Measurements from ENCODE around the gene DNAI1. TPM values are rescaled to one million over a fixed set of nuclear protein-coding genes. Genes with fewer than 3 reads are reported as not detected.

The DNAI1 gene
- total RNA-seq, 1 experiment from 2014 or later = not detected

DNA sequence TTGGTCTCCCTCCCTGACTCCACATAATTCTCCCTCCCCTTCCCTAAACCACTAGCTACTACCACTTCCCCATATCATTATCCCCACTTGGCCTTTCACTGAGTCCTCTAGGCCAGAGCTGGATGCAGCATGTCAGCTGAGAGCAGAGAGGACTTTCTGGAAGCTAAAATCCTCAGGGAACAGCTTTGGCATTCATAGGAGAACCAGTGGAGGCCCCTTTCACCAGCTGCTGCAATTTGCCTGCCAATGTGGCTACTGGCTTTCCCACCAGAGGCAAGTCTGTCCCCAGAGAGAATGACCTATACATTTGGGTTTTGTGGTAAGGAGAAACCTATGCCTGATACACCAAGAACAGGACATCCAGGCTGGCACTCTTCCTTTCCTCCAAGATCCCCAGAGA is 14.6 kb upstream of the DNAI1 start:
- H3K9me3 ChIP-seq (ENCODE audit: low read length) = no peaks in the 10 kb centered on the region
- no peaks in the 10 kb centered on the region for H3K27me3 ChIP-seq (ENCODE audit: low read length)
- no peaks in the 10 kb centered on the region for H3K36me3 ChIP-seq (ENCODE audit: low read depth, low read length)
- H3K9ac ChIP-seq (ENCODE audit: low read length) = no peak overlapping the region
- no TSS peak for BruUV-seq (replicated peaks)
- ATAC-seq (no peak), DNase-seq (no peak)
- peaks cover 7% of the 10 kb centered on the region; the same call in 1 of the 2 replicates for H3K4me1 ChIP-seq (ENCODE audit: insufficient read depth, low read length)
- H3K4me2 ChIP-seq (ENCODE audit: low read length) = no peak overlapping the region
- peaks cover 16% of the 10 kb centered on the region; the same call in 1 of the 2 replicates for H3K79me2 ChIP-seq (ENCODE audit: low read length)
- H3F3A ChIP-seq (ENCODE audit: low read length, unreplicated experiment) = no peaks in the 10 kb centered on the region
- intact Hi-C loops (cut with micrococcal nuclease) = no loop called here
- no peak overlapping the region for H2AFZ ChIP-seq (ENCODE audit: low read length)
- POLR2A ChIA-PET (ENCODE audit: unreplicated experiment) = no interaction called here
- H4K20me1 ChIP-seq (ENCODE audit: low read length) = no peaks in the 10 kb centered on the region
- CTCF ChIA-PET = no interaction called here
- H3K4me3 ChIP-seq (ENCODE audit: low read length) = no peak overlapping the region
- TF ChIP-seq EZH2phosphoT487 (IDR thresholded peaks at IDR 0.05; ENCODE audit: borderline replicate concordance, low read length) = no peak
- TF ChIP-seq EZH2 (IDR thresholded peaks at IDR 0.05; ENCODE audit: low read length, unreplicated experiment) = no peak
- TF ChIP-seq, protein P1, sequence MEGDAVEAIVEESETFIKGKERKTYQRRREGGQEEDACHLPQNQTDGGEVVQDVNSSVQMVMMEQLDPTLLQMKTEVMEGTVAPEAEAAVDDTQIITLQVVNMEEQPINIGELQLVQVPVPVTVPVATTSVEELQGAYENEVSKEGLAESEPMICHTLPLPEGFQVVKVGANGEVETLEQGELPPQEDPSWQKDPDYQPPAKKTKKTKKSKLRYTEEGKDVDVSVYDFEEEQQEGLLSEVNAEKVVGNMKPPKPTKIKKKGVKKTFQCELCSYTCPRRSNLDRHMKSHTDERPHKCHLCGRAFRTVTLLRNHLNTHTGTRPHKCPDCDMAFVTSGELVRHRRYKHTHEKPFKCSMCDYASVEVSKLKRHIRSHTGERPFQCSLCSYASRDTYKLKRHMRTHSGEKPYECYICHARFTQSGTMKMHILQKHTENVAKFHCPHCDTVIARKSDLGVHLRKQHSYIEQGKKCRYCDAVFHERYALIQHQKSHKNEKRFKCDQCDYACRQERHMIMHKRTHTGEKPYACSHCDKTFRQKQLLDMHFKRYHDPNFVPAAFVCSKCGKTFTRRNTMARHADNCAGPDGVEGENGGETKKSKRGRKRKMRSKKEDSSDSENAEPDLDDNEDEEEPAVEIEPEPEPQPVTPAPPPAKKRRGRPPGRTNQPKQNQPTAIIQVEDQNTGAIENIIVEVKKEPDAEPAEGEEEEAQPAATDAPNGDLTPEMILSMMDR (conservative IDR thresholded peaks at IDR 0.05; ENCODE audit: low read depth, low read length) = no peak
- no peak overlapping the region for H3K27ac ChIP-seq (ENCODE audit: low read length)
- H3K9me2 ChIP-seq (replicated peaks; ENCODE audit: low read length) = no peaks in the 10 kb centered on the region

DNA sequence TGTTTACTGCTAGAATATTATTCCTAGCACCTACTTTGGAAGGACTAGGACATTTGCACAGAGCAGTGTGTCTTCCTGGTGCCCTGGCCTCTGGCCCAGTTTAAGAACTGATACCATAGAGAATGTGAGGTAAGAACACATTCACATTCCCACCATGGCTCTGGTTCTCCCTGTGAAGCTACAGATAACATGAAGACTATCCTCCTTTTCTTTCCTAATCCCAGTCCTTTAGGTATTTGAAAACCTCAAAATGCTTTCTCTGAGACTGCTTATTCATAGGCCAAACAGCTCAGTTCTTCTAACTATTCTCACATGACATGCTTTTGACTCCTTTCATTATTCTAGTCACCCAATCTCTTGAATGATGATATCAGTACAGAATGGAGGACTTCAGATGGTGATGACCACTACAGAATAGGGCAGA is 12.1 kb upstream of the DNAI1 start:
- no peak overlapping the region for H3K27ac ChIP-seq (ENCODE audit: low read length)
- no peak overlapping the region for H3K9ac ChIP-seq (ENCODE audit: low read length)
- H3K27me3 ChIP-seq (ENCODE audit: low read length) = no peaks in the 10 kb centered on the region
- H3K36me3 ChIP-seq (ENCODE audit: low read depth, low read length) = no peaks in the 10 kb centered on the region
- H3K4me1 ChIP-seq (ENCODE audit: insufficient read depth, low read length) = 0 out of 2 replicates have a peak, but pooled peaks cover under 1% of the 10 kb centered on the region
- ATAC-seq (no peak), DNase-seq (no peak)
- H2AFZ ChIP-seq (ENCODE audit: low read length) = no peak overlapping the region
- CTCF ChIA-PET = no interaction called here
- no peaks in the 10 kb centered on the region for H3K9me2 ChIP-seq (replicated peaks; ENCODE audit: low read length)
- POLR2A ChIA-PET (ENCODE audit: unreplicated experiment) = no interaction called here
- H3F3A ChIP-seq (ENCODE audit: low read length, unreplicated experiment) = no peaks in the 10 kb centered on the region
- no peak overlapping the region for H3K4me2 ChIP-seq (ENCODE audit: low read length)
- TF ChIP-seq EZH2 (IDR thresholded peaks at IDR 0.05; ENCODE audit: low read length, unreplicated experiment) (no peak), EZH2phosphoT487 (IDR thresholded peaks at IDR 0.05; ENCODE audit: borderline replicate concordance, low read length) (no peak)
- TF ChIP-seq, protein P1 (conservative IDR thresholded peaks at IDR 0.05; ENCODE audit: low read depth, low read length) = no peak
- peaks cover 37% of the 10 kb centered on the region for H3K79me2 ChIP-seq (ENCODE audit: low read length)
- no peak overlapping the region for H3K4me3 ChIP-seq (ENCODE audit: low read length)
- no TSS peak for BruUV-seq (replicated peaks)
- H3K9me3 ChIP-seq (ENCODE audit: low read length) = no peaks in the 10 kb centered on the region
- H4K20me1 ChIP-seq (ENCODE audit: low read length) = no peaks in the 10 kb centered on the region; the same call in 1 of the 2 replicates
- intact Hi-C loops (cut with micrococcal nuclease) = no loop called here

DNA sequence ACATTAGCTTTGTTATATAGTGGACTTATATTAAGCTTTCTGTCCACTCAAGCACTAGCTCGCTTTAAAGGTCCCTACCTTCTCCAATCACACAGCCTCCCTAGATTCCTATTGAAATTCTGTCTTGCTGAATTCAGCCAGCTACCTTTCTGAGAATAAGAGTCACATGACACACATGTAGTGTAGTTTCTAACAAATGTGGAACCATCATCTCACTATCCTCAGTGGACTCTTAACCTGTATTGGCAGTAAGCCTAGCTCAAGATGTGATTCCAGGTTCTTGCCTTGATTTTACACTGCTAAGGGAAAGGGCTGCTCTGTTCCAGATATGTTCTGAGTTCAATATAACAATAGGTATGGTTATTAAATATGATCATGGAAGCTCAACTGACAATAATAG is 11.7 kb upstream of the DNAI1 start:
- no TSS peak for BruUV-seq (replicated peaks)
- intact Hi-C loops (cut with micrococcal nuclease) = no loop called here
- CTCF ChIA-PET = no interaction called here
- Histone ChIP-seq H3K27ac (ENCODE audit: low read length) (no peak overlapping the region), H3K36me3 (ENCODE audit: low read depth, low read length) (no peaks in the 10 kb centered on the region), H4K20me1 (ENCODE audit: low read length) (no peaks in the 10 kb centered on the region; the same call in 1 of the 2 replicates), H3K9me3 (ENCODE audit: low read length) (no peaks in the 10 kb centered on the region), H3K4me2 (ENCODE audit: low read length) (no peak overlapping the region), H3K9me2 (replicated peaks; ENCODE audit: low read length) (no peaks in the 10 kb centered on the region), H3F3A (ENCODE audit: low read length, unreplicated experiment) (no peaks in the 10 kb centered on the region), H3K4me3 (ENCODE audit: low read length) (no peak overlapping the region), H3K4me1 (ENCODE audit: insufficient read depth, low read length) (no peaks in the 10 kb centered on the region), H3K27me3 (ENCODE audit: low read length) (no peaks in the 10 kb centered on the region), H2AFZ (ENCODE audit: low read length) (no peak overlapping the region), H3K9ac (ENCODE audit: low read length) (no peak overlapping the region), H3K79me2 (ENCODE audit: low read length) (peaks cover 42% of the 10 kb centered on the region)
- DNase-seq (no peak), ATAC-seq (no peak)
- TF ChIP-seq, protein P1 (conservative IDR thresholded peaks at IDR 0.05; ENCODE audit: low read depth, low read length) = no peak
- TF ChIP-seq EZH2 (IDR thresholded peaks at IDR 0.05; ENCODE audit: low read length, unreplicated experiment) = no peak
- no peak for TF ChIP-seq EZH2phosphoT487 (IDR thresholded peaks at IDR 0.05; ENCODE audit: borderline replicate concordance, low read length)
- POLR2A ChIA-PET (ENCODE audit: unreplicated experiment) = no interaction called here

All from PC-3 (cell line).